Measurements from ENCODE around the gene GALNT1. TPM values are rescaled to one million over a fixed set of nuclear protein-coding genes. Genes with fewer than 3 reads are reported as not detected.

GALNT1 gene
- total RNA-seq, 1 experiment from 2014 or later: 105 TPM

DNA sequence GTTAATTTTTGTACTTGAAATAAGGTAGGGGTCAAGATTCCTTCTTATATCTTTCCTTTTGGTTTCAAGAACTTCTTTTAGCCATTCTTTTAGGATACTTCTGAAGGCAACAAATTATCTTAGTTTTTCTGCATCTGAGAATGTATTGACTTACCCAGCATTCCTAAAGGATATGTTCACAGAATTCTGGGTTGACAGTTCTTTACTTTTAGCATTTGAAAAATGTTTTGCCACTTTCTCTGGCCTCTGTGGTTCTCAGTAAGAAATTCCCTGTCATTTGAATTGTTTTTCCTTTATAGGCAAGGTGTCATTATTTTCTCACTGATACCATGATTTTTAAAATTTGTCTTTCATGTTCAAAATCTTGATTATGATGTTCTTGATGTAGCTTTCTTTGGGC is 162.4 kb downstream of the GALNT1 start:
- CTCF ChIA-PET: no interaction called here

DNA sequence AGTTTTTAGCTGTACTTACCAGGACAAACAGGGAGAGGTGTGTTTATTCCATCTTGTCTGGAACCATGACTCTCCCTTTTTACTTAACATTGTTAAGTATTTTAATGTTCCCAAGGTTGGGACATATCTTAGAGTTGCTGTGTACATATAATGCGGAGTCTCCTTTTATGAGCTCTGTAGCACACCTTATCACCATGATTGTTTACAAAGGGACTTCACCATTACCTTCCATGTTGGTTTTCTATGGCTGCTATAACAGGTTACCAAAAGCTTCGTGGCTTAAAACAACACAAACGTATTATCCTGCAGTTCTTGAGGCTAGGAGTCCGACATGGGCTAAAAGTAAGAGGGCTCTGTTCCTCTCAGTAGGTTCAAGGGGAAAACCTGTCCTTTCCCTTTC is 164.3 kb downstream of the GALNT1 start:
- Mint-ChIP-seq H3K27ac (ENCODE audit: unreplicated experiment) (no peak overlapping the region), H3K4me3 (ENCODE audit: low read depth, unreplicated experiment) (no peak overlapping the region), H3K4me1 (ENCODE audit: low read depth, unreplicated experiment) (no peaks in the 10 kb centered on the region), H3K9me3 (ENCODE audit: low read depth, unreplicated experiment) (peaks cover 5% of the 10 kb centered on the region), H3K36me3 (ENCODE audit: insufficient read depth, unreplicated experiment) (no peaks in the 10 kb centered on the region), H3K27me3 (ENCODE audit: unreplicated experiment) (no peaks in the 10 kb centered on the region)
- no TSS peak for BruUV-seq (replicated peaks)
- CTCF ChIA-PET: no interaction called here
- DNase-seq: no peak
- TF ChIP-seq, protein P1, sequence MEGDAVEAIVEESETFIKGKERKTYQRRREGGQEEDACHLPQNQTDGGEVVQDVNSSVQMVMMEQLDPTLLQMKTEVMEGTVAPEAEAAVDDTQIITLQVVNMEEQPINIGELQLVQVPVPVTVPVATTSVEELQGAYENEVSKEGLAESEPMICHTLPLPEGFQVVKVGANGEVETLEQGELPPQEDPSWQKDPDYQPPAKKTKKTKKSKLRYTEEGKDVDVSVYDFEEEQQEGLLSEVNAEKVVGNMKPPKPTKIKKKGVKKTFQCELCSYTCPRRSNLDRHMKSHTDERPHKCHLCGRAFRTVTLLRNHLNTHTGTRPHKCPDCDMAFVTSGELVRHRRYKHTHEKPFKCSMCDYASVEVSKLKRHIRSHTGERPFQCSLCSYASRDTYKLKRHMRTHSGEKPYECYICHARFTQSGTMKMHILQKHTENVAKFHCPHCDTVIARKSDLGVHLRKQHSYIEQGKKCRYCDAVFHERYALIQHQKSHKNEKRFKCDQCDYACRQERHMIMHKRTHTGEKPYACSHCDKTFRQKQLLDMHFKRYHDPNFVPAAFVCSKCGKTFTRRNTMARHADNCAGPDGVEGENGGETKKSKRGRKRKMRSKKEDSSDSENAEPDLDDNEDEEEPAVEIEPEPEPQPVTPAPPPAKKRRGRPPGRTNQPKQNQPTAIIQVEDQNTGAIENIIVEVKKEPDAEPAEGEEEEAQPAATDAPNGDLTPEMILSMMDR (IDR thresholded peaks at IDR 0.05; ENCODE audit: unreplicated experiment): no peak
- intact Hi-C loops (cut with micrococcal nuclease; ENCODE audit: unreplicated experiment): no loop called here

More for the DNA sequence above, 162.4 kb downstream of the GALNT1 start:
- DNase-seq: no peak
- H3K4me1 Mint-ChIP-seq (ENCODE audit: low read depth, unreplicated experiment): no peaks in the 10 kb centered on the region
- no peaks in the 10 kb centered on the region for H3K36me3 Mint-ChIP-seq (ENCODE audit: insufficient read depth, unreplicated experiment)
- H3K9me3 Mint-ChIP-seq (ENCODE audit: low read depth, unreplicated experiment): peaks cover 5% of the 10 kb centered on the region
- intact Hi-C loops (cut with micrococcal nuclease; ENCODE audit: unreplicated experiment): no loop called here
- H3K27me3 Mint-ChIP-seq (ENCODE audit: unreplicated experiment): no peaks in the 10 kb centered on the region
- H3K4me3 Mint-ChIP-seq (ENCODE audit: low read depth, unreplicated experiment): no peak overlapping the region
- no TSS peak for BruUV-seq (replicated peaks)
- TF ChIP-seq, protein P1 (IDR thresholded peaks at IDR 0.05; ENCODE audit: unreplicated experiment): no peak
- no peak overlapping the region for H3K27ac Mint-ChIP-seq (ENCODE audit: unreplicated experiment)

DNA sequence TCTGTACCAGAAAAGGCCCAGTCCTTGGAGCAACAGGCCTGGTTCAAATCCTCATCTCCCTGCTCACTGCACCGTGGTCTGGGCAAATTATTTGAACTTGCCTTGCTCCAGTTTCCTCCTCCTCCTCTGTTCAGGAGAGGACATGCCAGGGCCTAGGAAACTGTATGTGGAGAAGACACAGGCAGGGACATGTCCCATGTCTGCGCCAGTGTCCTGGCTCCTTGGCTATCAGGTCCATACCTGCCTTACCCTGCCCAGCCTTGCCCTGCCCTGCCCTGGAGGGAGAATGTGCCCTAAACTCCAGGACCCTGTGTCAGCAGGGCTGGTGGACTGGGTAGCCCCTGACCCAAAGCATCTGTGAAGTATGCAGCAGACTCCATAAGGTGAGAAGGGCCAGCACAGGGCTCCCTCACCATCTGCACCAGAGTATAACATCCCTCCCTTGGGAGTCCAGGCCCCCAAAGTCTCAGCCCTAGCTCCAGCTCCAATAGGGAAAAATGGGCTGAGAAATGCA is 165.3 kb downstream of the GALNT1 start:
- no peak overlapping the region for H3K4me3 Mint-ChIP-seq (ENCODE audit: low read depth, unreplicated experiment)

DNA sequence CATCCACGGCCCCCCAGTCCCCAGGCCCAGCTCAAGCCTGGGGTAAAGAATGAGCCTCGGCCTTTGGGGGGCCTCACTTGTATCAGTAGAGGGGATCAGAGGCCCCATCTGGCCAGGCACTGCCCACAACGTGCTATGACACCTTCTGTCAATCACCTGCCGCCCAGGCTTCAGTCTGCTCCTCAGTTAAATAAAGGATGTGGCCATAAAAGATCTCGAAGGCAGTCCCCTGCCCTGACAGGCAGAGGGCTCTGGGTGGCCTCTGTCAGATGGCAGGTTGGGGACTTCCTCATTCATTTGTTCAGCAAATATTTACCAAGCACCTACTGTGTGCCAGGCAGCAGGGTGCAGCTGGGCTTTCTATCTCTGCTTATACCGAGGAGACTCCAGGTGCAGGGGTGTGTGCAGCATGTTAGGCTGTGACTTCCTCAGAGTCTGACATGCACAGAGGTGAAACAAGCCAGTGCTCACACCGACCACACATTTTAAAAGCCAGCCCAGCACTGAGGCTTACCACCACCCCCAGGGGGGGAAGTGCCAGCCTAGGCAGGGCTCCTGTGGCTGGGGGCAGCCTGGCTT is 166.4 kb downstream of the GALNT1 start:
- intact Hi-C loops (cut with micrococcal nuclease; ENCODE audit: unreplicated experiment): no loop called here
- TF ChIP-seq, protein P1 (IDR thresholded peaks at IDR 0.05; ENCODE audit: unreplicated experiment): no peak
- peaks cover 5% of the 10 kb centered on the region for H3K9me3 Mint-ChIP-seq (ENCODE audit: low read depth, unreplicated experiment)
- BruUV-seq (replicated peaks): no TSS peak
- no peak overlapping the region for H3K27ac Mint-ChIP-seq (ENCODE audit: unreplicated experiment)
- H3K27me3 Mint-ChIP-seq (ENCODE audit: unreplicated experiment): no peaks in the 10 kb centered on the region
- CTCF ChIA-PET: no interaction called here
- H3K36me3 Mint-ChIP-seq (ENCODE audit: insufficient read depth, unreplicated experiment): no peaks in the 10 kb centered on the region
- DNase-seq: no peak
- no peak overlapping the region for H3K4me3 Mint-ChIP-seq (ENCODE audit: low read depth, unreplicated experiment)
- no peaks in the 10 kb centered on the region for H3K4me1 Mint-ChIP-seq (ENCODE audit: low read depth, unreplicated experiment)

More for the DNA sequence above, 165.3 kb downstream of the GALNT1 start:
- no peak for DNase-seq
- BruUV-seq (replicated peaks): no TSS peak
- no peak overlapping the region for H3K27ac Mint-ChIP-seq (ENCODE audit: unreplicated experiment)
- H3K27me3 Mint-ChIP-seq (ENCODE audit: unreplicated experiment): no peaks in the 10 kb centered on the region
- intact Hi-C loops (cut with micrococcal nuclease; ENCODE audit: unreplicated experiment): no loop called here
- no peaks in the 10 kb centered on the region for H3K36me3 Mint-ChIP-seq (ENCODE audit: insufficient read depth, unreplicated experiment)
- CTCF ChIA-PET: no interaction called here
- TF ChIP-seq, protein P1 (IDR thresholded peaks at IDR 0.05; ENCODE audit: unreplicated experiment): no peak
- peaks cover 5% of the 10 kb centered on the region for H3K9me3 Mint-ChIP-seq (ENCODE audit: low read depth, unreplicated experiment)
- H3K4me1 Mint-ChIP-seq (ENCODE audit: low read depth, unreplicated experiment): no peaks in the 10 kb centered on the region
